K562 (cell line): ENCODE measurements around the gene THAP11. TPM values are rescaled to one million over a fixed set of nuclear protein-coding genes. Genes with fewer than 3 reads are reported as not detected.

ENCODE experiments used
- ARNT ChIP-seq, 2 experiments: fragments of 450-650 bp; IDR thresholded peaks; 2 replicates each; pipeline ENCODE4 v1.6.1; 2016; ENCODE audit warnings: mild to moderate bottlenecking in 1 of 2
- BMI1 ChIP-seq: fragments of 150-350 bp; IDR thresholded peaks from 2 replicates; pipeline ENCODE4 v1.6.1; 2014; ENCODE audit warnings: low read length
- CHD2 ChIP-seq: IDR thresholded peaks from 2 replicates; pipeline ENCODE4 v1.6.1; 2011; ENCODE audit warnings: low read depth, low read length
- GTF2A2 ChIP-seq: IDR thresholded peaks from 2 replicates; pipeline ENCODE4 v1.6.1; 2016; ENCODE audit warnings: mild to moderate bottlenecking, missing genetic modification characterization, missing compliant biosample characterization
- POLR2H ChIP-seq: IDR thresholded peaks from 2 replicates; pipeline ENCODE4 v1.6.1; 2016; ENCODE audit warnings: missing genetic modification characterization, low read depth, mild to moderate bottlenecking, control low read depth, missing compliant biosample characterization, moderate library complexity
- SETDB1 ChIP-seq: IDR thresholded peaks from one replicate; pipeline ENCODE4 v1.6.1; 2012; ENCODE audit warnings: low read length, control low read depth, inconsistent platforms
- TFAP4 ChIP-seq: sonication (generic); formaldehyde crosslinking; IDR thresholded peaks from 2 replicates; pipeline ENCODE4 v1.8.0; 2022; ENCODE audit warnings: missing genetic modification reagents, mild to moderate bottlenecking, moderate library complexity, borderline replicate concordance
- TRIM24 ChIP-seq, 2 experiments: fragments of 450-650 bp; IDR thresholded peaks; 2 replicates each; pipeline ENCODE4 v1.6.1; 2016
- ZEB2 ChIP-seq: fragments of 450-650 bp; IDR thresholded peaks from 2 replicates; pipeline ENCODE4 v1.6.1; 2016
- ZFP36 ChIP-seq: fragments of 150-350 bp; IDR thresholded peaks from 2 replicates; pipeline ENCODE4 v1.6.1; 2018; ENCODE audit warnings: low read length, low read depth; ENCODE audit not compliant: partially characterized antibody
- ZNF175 ChIP-seq: fragments of 200-800 bp; sonication (Bioruptor generic); IDR thresholded peaks from 2 replicates; pipeline ENCODE4 v1.6.1; 2016; ENCODE audit warnings: low read depth, mild to moderate bottlenecking, missing genetic modification characterization, missing compliant biosample characterization
- ZSCAN29 ChIP-seq: fragments of 450-650 bp; IDR thresholded peaks from 2 replicates; pipeline ENCODE4 v1.6.1; 2017
- polyA plus RNA-seq, 8 experiments: library from polyadenylated mRNA; depleted of rRNA in 4 of 8; stranded (reverse) in 5 of 8; unstranded in 3 of 8; fragments of >200 nt; fragmentation: Nextera tagmentation in 2 of 8; fragmentation: Illumina TruSeq in 1 of 8; extraction: Ambion mirVana in 2 of 8; extraction: Trizol in 1 of 8; gene quantifications; 2 replicates each; pipeline versions ENCODE4 v1.2.1 to v1.2.3, GENCODE V29; 2011 to 2014; ENCODE audit warnings: inconsistent platforms in 1 of 8, missing spikeins in 1 of 8
- total RNA-seq, 7 experiments: library from RNA; depleted of rRNA in 6 of 7; stranded (reverse); fragments of >200 nt in 6 of 7; fragmentation: Illumina TruSeq in 2 of 7; extraction: Trizol in 2 of 7; gene quantifications; 2 replicates each; pipeline versions ENCODE4 v1.2.1 to v1.2.3, GENCODE V29; 2011 to 2021; ENCODE audit warnings: low replicate concordance in 1 of 7
- TF ChIP-seq, protein P1 (sequence below), 2 experiments: IDR thresholded peaks; 2 replicates each; pipeline ENCODE4 v1.6.1; 2011; ENCODE audit warnings: borderline replicate concordance in 1 of 2, control low read depth in 1 of 2, low read depth in 1 of 2, low read length in 1 of 2, mild to moderate bottlenecking in 1 of 2, mixed read lengths in 1 of 2, moderate library complexity in 1 of 2; ENCODE audit not compliant: insufficient read depth in 1 of 2, insufficient read length in 1 of 2, poor library complexity in 1 of 2, severe bottlenecking in 1 of 2; ENCODE audit errors: extremely low read depth in 1 of 2
- TF ChIP-seq, protein P2 (sequence below): sonication (generic); IDR thresholded peaks from 2 replicates; pipeline ENCODE4 v1.6.1; 2016
- TF ChIP-seq, protein P3 (sequence below): fragments of 250-450 bp; sonication (Bioruptor Pico); IDR thresholded peaks from 2 replicates; pipeline ENCODE4 v1.4.0; 2020; ENCODE audit warnings: mild to moderate bottlenecking
- TF ChIP-seq, protein P4 (sequence below), 2 experiments: fragments of 450-650 bp in 1 of 2; sonication (generic) in 1 of 2; formaldehyde crosslinking; conservative IDR thresholded peaks; 2 replicates each; pipeline versions ENCODE4 v1.4.0 to v1.8.1; 2020 to 2022; ENCODE audit warnings: mild to moderate bottlenecking in 1 of 2, missing genetic modification reagents in 1 of 2
- TF ChIP-seq, protein P5 (sequence below): fragments of 450-650 bp; IDR thresholded peaks from 2 replicates; pipeline ENCODE4 v1.6.1; 2016; ENCODE audit warnings: borderline replicate concordance
- TF ChIP-seq, protein P6 (sequence below): fragments of 450-650 bp; IDR thresholded peaks from 2 replicates; pipeline ENCODE4 v1.6.1; 2016; ENCODE audit warnings: low read depth, mild to moderate bottlenecking, moderate library complexity

THAP11 gene
- total and polyA plus RNA-seq, 9 of the 15 experiments (the other 6 are each of a cell fraction or from before 2014, with no cell fraction given) = 2.4 to 31.6 (median 21.4) TPM

DNA sequence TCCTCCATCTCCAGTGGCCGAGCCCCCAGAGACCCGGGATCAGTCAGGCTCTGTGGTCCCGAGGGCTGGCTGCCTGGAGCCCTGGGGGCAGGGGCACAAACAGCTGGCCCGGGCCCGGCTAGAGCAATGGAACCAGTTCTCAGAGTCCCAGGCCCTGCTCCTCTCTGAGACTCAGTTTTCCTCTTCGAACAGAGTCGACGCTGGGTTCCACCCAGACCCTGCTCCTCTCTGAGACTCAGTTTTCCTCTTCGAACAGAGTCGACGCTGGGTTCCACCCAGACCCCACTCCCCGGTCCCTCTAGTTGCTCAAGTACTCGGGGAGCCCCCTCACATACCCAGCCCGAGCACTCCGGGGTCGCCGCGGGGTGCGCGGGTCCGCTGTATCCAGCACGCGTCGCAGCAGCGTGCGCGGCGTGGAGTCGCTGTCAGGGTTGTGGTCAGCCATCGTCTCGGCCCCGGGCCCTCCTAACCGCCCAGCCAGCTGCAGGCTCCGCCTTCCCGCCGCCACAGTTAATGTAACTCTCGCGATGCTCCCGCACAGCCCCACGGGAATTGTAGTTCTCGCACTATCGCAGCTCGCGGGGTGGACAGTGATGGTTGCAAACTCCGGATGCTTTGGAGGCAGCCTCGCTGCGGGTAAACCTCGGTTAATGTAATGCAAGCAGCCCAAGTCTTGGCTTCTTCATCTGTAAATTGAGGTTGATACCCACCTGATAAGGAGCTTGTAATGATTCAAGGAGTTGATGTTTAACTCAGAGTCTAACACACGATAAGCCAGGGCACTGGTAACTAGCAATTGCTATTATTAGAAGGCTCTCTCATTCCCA is 8.5 kb upstream of the THAP11 start (continued):
- TF ChIP-seq, protein P1, sequence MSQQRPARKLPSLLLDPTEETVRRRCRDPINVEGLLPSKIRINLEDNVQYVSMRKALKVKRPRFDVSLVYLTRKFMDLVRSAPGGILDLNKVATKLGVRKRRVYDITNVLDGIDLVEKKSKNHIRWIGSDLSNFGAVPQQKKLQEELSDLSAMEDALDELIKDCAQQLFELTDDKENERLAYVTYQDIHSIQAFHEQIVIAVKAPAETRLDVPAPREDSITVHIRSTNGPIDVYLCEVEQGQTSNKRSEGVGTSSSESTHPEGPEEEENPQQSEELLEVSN (IDR thresholded peaks at IDR 0.05; ENCODE audit: borderline replicate concordance in 1 of 2, extremely low read depth in 1 of 2, insufficient read depth in 1 of 2, insufficient read length in 1 of 2, low read depth in 1 of 2, low read length in 1 of 2, poor library complexity in 1 of 2, severe bottlenecking in 1 of 2) = peak; percentile 78 to 84
- peak; percentile 82 for TF ChIP-seq ZSCAN29
- TF ChIP-seq ARNT (IDR thresholded peaks at IDR 0.05) = no peak
- TF ChIP-seq POLR2H = no peak
- TF ChIP-seq TRIM24 (IDR thresholded peaks at IDR 0.05) = no peak
- TF ChIP-seq, protein P2, sequence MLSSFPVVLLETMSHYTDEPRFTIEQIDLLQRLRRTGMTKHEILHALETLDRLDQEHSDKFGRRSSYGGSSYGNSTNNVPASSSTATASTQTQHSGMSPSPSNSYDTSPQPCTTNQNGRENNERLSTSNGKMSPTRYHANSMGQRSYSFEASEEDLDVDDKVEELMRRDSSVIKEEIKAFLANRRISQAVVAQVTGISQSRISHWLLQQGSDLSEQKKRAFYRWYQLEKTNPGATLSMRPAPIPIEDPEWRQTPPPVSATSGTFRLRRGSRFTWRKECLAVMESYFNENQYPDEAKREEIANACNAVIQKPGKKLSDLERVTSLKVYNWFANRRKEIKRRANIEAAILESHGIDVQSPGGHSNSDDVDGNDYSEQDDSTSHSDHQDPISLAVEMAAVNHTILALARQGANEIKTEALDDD = peak; percentile 70; the same call in 1 of the 2 replicates
- TF ChIP-seq, protein P3, sequence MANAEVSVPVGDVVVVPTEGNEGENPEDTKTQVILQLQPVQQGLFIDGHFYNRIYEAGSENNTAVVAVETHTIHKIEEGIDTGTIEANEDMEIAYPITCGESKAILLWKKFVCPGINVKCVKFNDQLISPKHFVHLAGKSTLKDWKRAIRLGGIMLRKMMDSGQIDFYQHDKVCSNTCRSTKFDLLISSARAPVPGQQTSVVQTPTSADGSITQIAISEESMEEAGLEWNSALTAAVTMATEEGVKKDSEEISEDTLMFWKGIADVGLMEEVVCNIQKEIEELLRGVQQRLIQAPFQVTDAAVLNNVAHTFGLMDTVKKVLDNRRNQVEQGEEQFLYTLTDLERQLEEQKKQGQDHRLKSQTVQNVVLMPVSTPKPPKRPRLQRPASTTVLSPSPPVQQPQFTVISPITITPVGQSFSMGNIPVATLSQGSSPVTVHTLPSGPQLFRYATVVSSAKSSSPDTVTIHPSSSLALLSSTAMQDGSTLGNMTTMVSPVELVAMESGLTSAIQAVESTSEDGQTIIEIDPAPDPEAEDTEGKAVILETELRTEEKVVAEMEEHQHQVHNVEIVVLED (CRISPR knock-in tag) = no peak
- TF ChIP-seq GTF2A2 = no peak
- TF ChIP-seq CHD2 = peak; percentile 99
- TF ChIP-seq SETDB1 = no peak
- peak; percentile 94 for TF ChIP-seq TFAP4 (CRISPR knock-in tag)
- TF ChIP-seq, protein P4, sequence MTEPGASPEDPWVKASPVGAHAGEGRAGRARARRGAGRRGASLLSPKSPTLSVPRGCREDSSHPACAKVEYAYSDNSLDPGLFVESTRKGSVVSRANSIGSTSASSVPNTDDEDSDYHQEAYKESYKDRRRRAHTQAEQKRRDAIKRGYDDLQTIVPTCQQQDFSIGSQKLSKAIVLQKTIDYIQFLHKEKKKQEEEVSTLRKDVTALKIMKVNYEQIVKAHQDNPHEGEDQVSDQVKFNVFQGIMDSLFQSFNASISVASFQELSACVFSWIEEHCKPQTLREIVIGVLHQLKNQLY (CRISPR knock-in tag; conservative IDR thresholded peaks at IDR 0.05) = no peak
- TF ChIP-seq, protein P5, sequence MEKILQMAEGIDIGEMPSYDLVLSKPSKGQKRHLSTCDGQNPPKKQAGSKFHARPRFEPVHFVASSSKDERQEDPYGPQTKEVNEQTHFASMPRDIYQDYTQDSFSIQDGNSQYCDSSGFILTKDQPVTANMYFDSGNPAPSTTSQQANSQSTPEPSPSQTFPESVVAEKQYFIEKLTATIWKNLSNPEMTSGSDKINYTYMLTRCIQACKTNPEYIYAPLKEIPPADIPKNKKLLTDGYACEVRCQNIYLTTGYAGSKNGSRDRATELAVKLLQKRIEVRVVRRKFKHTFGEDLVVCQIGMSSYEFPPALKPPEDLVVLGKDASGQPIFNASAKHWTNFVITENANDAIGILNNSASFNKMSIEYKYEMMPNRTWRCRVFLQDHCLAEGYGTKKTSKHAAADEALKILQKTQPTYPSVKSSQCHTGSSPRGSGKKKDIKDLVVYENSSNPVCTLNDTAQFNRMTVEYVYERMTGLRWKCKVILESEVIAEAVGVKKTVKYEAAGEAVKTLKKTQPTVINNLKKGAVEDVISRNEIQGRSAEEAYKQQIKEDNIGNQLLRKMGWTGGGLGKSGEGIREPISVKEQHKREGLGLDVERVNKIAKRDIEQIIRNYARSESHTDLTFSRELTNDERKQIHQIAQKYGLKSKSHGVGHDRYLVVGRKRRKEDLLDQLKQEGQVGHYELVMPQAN = peak; percentile 91
- no peak for TF ChIP-seq BMI1
- TF ChIP-seq ZNF175 (CRISPR knock-in tag) = no peak
- TF ChIP-seq ZFP36 = no peak
- TF ChIP-seq, protein P6, sequence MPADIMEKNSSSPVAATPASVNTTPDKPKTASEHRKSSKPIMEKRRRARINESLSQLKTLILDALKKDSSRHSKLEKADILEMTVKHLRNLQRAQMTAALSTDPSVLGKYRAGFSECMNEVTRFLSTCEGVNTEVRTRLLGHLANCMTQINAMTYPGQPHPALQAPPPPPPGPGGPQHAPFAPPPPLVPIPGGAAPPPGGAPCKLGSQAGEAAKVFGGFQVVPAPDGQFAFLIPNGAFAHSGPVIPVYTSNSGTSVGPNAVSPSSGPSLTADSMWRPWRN = no peak
- no peak for TF ChIP-seq ZEB2
